Measurements from ENCODE around the gene CRIP1. TPM values are rescaled to one million over a fixed set of nuclear protein-coding genes. Genes with fewer than 3 reads are reported as not detected.

The CRIP1 gene
- total and polyA plus RNA-seq, 2 experiments from 2014 or later, result 0.80 to 8.4 TPM

GRCh38 chr14:105450123-105450505 lies 36.6 kb upstream of the CRIP1 start:
- Mint-ChIP-seq H3K9me3 (no peaks in the 10 kb centered on the region), H3K36me3 (ENCODE audit: low read depth) (peaks cover 43% of the 10 kb centered on the region), H3K4me1 (0 out of 3 replicates have a peak, but pooled peaks cover 3% of the 10 kb centered on the region), H3K27ac (no peak overlapping the region), H3K4me3 (no peak overlapping the region), H3K27me3 (ENCODE audit: insufficient read depth, low read depth, poor library complexity) (peaks cover 13% of the 10 kb centered on the region)
- Histone ChIP-seq H4K20me1 (replicated peaks; ENCODE audit: insufficient read depth) (peaks cover 13% of the 10 kb centered on the region), H3K36me3 (ENCODE audit: insufficient read depth) (peaks cover 10% of the 10 kb centered on the region), H3K4me3 (no peak overlapping the region), H3K27me3 (ENCODE audit: insufficient read depth) (no peaks in the 10 kb centered on the region), H2AFZ (no peak overlapping the region), H3K9me2 (ENCODE audit: insufficient read depth) (no peaks in the 10 kb centered on the region), H3K27ac (ENCODE audit: low read depth) (no peak overlapping the region), H3K4me2 (no peak overlapping the region), H3K79me2 (replicated peaks; ENCODE audit: insufficient read depth) (peaks cover 5% of the 10 kb centered on the region; the same call in 1 of the 2 replicates), H3F3A (replicated peaks; ENCODE audit: low read depth) (0 out of 2 replicates have a peak, but pooled peaks cover 10% of the 10 kb centered on the region), H3K4me1 (ENCODE audit: insufficient read depth) (no peaks in the 10 kb centered on the region)
- DNase-seq (ENCODE audit: low spot score) (no peak), ATAC-seq (no peak)
- TF ChIP-seq EZH2phosphoT487 (IDR thresholded peaks at IDR 0.05; ENCODE audit: unreplicated experiment) (no peak), CTCF (conservative IDR thresholded peaks at IDR 0.05; ENCODE audit: low read depth in 2 of 2) (no peak), ZNF462 (CRISPR knock-in tag; IDR thresholded peaks at IDR 0.05) (no peak), NANOG (IDR thresholded peaks at IDR 0.05; ENCODE audit: borderline replicate concordance) (no peak), ZNF331 (CRISPR knock-in tag; IDR thresholded peaks at IDR 0.05; ENCODE audit: low read depth) (no peak), JUNB (IDR thresholded peaks at IDR 0.05; ENCODE audit: unreplicated experiment) (no peak), ETS1 (IDR thresholded peaks at IDR 0.05) (no peak), ZNF114 (CRISPR knock-in tag; IDR thresholded peaks at IDR 0.05) (no peak), POLR2AphosphoS5 (IDR thresholded peaks at IDR 0.05; ENCODE audit: low read depth) (no peak), CREB1 (CRISPR knock-in tag; IDR thresholded peaks at IDR 0.05; ENCODE audit: low read depth) (no peak), EZH2 (IDR thresholded peaks at IDR 0.05; ENCODE audit: low read depth, unreplicated experiment) (no peak), STAT1 (IDR thresholded peaks at IDR 0.05; ENCODE audit: unreplicated experiment) (no peak)
- TF ChIP-seq, protein P1, sequence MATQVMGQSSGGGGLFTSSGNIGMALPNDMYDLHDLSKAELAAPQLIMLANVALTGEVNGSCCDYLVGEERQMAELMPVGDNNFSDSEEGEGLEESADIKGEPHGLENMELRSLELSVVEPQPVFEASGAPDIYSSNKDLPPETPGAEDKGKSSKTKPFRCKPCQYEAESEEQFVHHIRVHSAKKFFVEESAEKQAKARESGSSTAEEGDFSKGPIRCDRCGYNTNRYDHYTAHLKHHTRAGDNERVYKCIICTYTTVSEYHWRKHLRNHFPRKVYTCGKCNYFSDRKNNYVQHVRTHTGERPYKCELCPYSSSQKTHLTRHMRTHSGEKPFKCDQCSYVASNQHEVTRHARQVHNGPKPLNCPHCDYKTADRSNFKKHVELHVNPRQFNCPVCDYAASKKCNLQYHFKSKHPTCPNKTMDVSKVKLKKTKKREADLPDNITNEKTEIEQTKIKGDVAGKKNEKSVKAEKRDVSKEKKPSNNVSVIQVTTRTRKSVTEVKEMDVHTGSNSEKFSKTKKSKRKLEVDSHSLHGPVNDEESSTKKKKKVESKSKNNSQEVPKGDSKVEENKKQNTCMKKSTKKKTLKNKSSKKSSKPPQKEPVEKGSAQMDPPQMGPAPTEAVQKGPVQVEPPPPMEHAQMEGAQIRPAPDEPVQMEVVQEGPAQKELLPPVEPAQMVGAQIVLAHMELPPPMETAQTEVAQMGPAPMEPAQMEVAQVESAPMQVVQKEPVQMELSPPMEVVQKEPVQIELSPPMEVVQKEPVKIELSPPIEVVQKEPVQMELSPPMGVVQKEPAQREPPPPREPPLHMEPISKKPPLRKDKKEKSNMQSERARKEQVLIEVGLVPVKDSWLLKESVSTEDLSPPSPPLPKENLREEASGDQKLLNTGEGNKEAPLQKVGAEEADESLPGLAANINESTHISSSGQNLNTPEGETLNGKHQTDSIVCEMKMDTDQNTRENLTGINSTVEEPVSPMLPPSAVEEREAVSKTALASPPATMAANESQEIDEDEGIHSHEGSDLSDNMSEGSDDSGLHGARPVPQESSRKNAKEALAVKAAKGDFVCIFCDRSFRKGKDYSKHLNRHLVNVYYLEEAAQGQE (IDR thresholded peaks at IDR 0.05; ENCODE audit: unreplicated experiment), result no peak

Data from GM23338 (cell line).